Mesenchymal stem cell (in vitro differentiated cells and primary cell): Measurements from ENCODE around the gene VWA5B2.

ENCODE experiments used
- DNase-seq: peaks from one replicate; pipeline ENCODE4 v3.0.0-alpha.2; 2013
- H2AFZ ChIP-seq: one replicate; pipeline ENCODE4 v1.6.1; 2013; ENCODE audit warnings: low read depth, mild to moderate bottlenecking, control low read depth, inconsistent platforms, low read length, moderate library complexity
- H2AK5ac ChIP-seq: 2 replicates; pipeline ENCODE4 v1.6.1; 2013; ENCODE audit warnings: low read length, moderate library complexity, mild to moderate bottlenecking, inconsistent platforms; ENCODE audit not compliant: severe bottlenecking
- H2BK120ac ChIP-seq: one replicate; pipeline ENCODE4 v1.6.1; 2013; ENCODE audit warnings: low read depth, mild to moderate bottlenecking, inconsistent platforms, low read length, moderate library complexity
- H2BK12ac ChIP-seq, 2 experiments: one replicate each; pipeline ENCODE4 v1.6.1; 2013; ENCODE audit warnings: inconsistent platforms in 2 of 2, low read length in 2 of 2, mild to moderate bottlenecking in 2 of 2, moderate library complexity in 2 of 2, control low read depth in 1 of 2
- H2BK15ac ChIP-seq: one replicate; pipeline ENCODE4 v1.6.1; 2013; ENCODE audit warnings: mild to moderate bottlenecking, low read depth, inconsistent platforms; ENCODE audit not compliant: poor library complexity, severe bottlenecking
- H2BK5ac ChIP-seq: 2 replicates; pipeline ENCODE4 v1.6.1; 2013; ENCODE audit warnings: low read depth, mild to moderate bottlenecking, low read length, control low read depth, inconsistent platforms; ENCODE audit not compliant: poor library complexity, severe bottlenecking
- H3K14ac ChIP-seq, 2 experiments: one replicate each; pipeline ENCODE4 v1.6.1; 2013; ENCODE audit warnings: inconsistent platforms in 2 of 2, low read length in 2 of 2, control low read depth in 1 of 2, mild to moderate bottlenecking in 1 of 2, moderate library complexity in 1 of 2
- H3K18ac ChIP-seq, 2 experiments: one replicate each; pipeline ENCODE4 v1.6.1; 2013; ENCODE audit warnings: inconsistent platforms in 2 of 2, low read length in 2 of 2, control low read depth in 1 of 2, low read depth in 1 of 2, mild to moderate bottlenecking in 1 of 2
- H3K23ac ChIP-seq, 2 experiments: one replicate each; pipeline ENCODE4 v1.6.1; 2013; ENCODE audit warnings: inconsistent platforms in 2 of 2, low read length in 2 of 2, mild to moderate bottlenecking in 2 of 2, moderate library complexity in 2 of 2, control low read depth in 1 of 2
- H3K27ac ChIP-seq: 2 replicates; pipeline ENCODE4 v1.5.1; 2013; ENCODE audit warnings: mild to moderate bottlenecking, moderate library complexity, low read length, control low read depth, inconsistent platforms; ENCODE audit not compliant: poor library complexity, severe bottlenecking
- H3K27me3 ChIP-seq, 2 experiments: 2 replicates each; pipeline versions ENCODE4 v1.6.1 to v1.7.0; 2013; ENCODE audit warnings: low read length in 2 of 2, mild to moderate bottlenecking in 2 of 2, moderate library complexity in 2 of 2, control low read depth in 1 of 2, inconsistent platforms in 1 of 2; ENCODE audit not compliant: control insufficient read depth in 1 of 2, insufficient read depth in 1 of 2
- H3K36me3 ChIP-seq, 2 experiments: 2 replicates each; pipeline versions ENCODE4 v1.6.1 to v1.7.0; 2013; ENCODE audit warnings: low read length in 2 of 2, control low read depth in 1 of 2, inconsistent platforms in 1 of 2, low read depth in 1 of 2, mild to moderate bottlenecking in 1 of 2; ENCODE audit not compliant: insufficient read depth in 2 of 2, control insufficient read depth in 1 of 2
- H3K4ac ChIP-seq, 2 experiments: one replicate each; pipeline ENCODE4 v1.6.1; 2013; ENCODE audit warnings: inconsistent platforms in 2 of 2, low read length in 2 of 2, mild to moderate bottlenecking in 2 of 2, moderate library complexity in 2 of 2, control low read depth in 1 of 2, low read depth in 1 of 2
- H3K4me1 ChIP-seq: 2 replicates; pipeline ENCODE4 v1.6.1; 2013; ENCODE audit warnings: low read depth, low read length, control low read depth; ENCODE audit not compliant: control insufficient read depth, insufficient read depth
- H3K4me2 ChIP-seq: 2 replicates; pipeline ENCODE4 v1.6.1; 2013; ENCODE audit warnings: low read length, mild to moderate bottlenecking, inconsistent platforms; ENCODE audit not compliant: poor library complexity, severe bottlenecking
- H3K4me3 ChIP-seq, 2 experiments: 2 replicates each; pipeline versions ENCODE4 v1.5.1 to v1.7.0; 2013; ENCODE audit warnings: low read length in 2 of 2, mild to moderate bottlenecking in 2 of 2, control low read depth in 1 of 2, low read depth in 1 of 2; ENCODE audit not compliant: insufficient read depth in 1 of 2
- H3K79me1 ChIP-seq: replicated peaks from 2 replicates; pipeline ENCODE4 v1.6.1; 2013; ENCODE audit warnings: mild to moderate bottlenecking, control low read depth, low read length, inconsistent platforms; ENCODE audit not compliant: poor library complexity, severe bottlenecking
- H3K9ac ChIP-seq: 2 replicates; pipeline ENCODE4 v1.7.0; 2013; ENCODE audit warnings: mild to moderate bottlenecking, low read length, moderate library complexity
- H3K9me3 ChIP-seq: 2 replicates; pipeline ENCODE4 v1.7.0; 2013; ENCODE audit warnings: mild to moderate bottlenecking, low read length; ENCODE audit not compliant: control insufficient read depth
- H4K8ac ChIP-seq: one replicate; pipeline ENCODE4 v1.6.1; 2013; ENCODE audit warnings: inconsistent platforms, mild to moderate bottlenecking, low read length, moderate library complexity
- H4K91ac ChIP-seq: one replicate; pipeline ENCODE4 v1.6.1; 2013; ENCODE audit warnings: mild to moderate bottlenecking, low read length, inconsistent platforms
- WGBS: methylation state at CpG from one replicate; pipeline ENCODE4 v1.1.7; 2013; ENCODE audit warnings: mixed read lengths; 5-methylcytosine and 5-hydroxymethylcytosine counted together

Gene VWA5B2

DNA sequence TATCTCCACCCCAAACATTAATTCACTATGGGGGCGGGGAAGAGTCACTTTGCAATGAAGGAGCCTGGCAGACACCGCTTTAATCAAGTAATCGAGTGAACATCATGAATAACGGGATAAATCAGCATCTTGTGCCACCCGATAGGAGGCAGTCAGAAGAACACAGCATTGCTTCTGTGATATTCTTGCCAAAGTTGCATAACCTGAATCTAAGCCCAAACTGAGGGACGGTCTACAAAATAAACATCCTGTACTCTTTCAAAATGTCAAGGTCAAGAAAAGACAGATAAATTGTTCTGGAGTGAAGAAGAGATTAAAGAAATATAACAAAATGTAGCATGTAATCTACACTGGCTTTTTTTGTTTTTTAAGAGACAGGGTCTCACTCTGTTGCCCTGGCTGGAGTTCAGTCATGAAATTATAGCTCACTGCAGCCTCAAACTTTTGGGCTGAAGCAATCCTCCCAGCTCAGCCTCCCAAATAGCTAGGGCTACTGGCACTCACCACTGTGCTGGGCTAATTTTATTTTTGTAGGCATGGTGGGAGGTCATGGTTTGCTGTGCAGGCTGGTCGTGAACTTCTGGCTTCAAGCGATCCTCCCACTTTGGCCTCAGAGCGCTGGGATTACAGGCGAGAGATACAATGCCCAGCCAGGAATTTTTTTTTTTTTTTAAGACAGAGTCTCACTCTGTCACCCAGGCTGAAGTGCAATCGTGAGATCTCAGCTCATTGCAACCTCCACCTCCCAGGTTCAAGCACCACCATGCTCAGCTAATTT lies 20.1 kb upstream of the VWA5B2 start:
- no peak overlapping the region for H3K27ac ChIP-seq
- H3K27me3 ChIP-seq, result peaks cover 15 to 23% of the 10 kb centered on the region in 2 experiments
- H2BK120ac ChIP-seq, result no peak overlapping the region
- 78% methylated on average over 10 of the region's 11 CpGs for WGBS
- H4K8ac ChIP-seq, result no peak overlapping the region
- no peak overlapping the region for H3K4ac ChIP-seq
- no peak overlapping the region for H3K4me2 ChIP-seq
- H2BK15ac ChIP-seq, result no peak overlapping the region
- no peak overlapping the region for H3K14ac ChIP-seq
- H3K23ac ChIP-seq, result no peak overlapping the region
- H3K9me3 ChIP-seq, result no peaks in the 10 kb centered on the region
- no peak overlapping the region for H3K18ac ChIP-seq
- H3K79me1 ChIP-seq, result no peaks in the 10 kb centered on the region
- no peak for DNase-seq
- no peak overlapping the region for H2BK12ac ChIP-seq
- no peak overlapping the region for H2AK5ac ChIP-seq
- no peak overlapping the region for H2AFZ ChIP-seq
- H2BK5ac ChIP-seq, result no peak overlapping the region
- no peak overlapping the region for H3K4me3 ChIP-seq
- H3K9ac ChIP-seq, result no peak overlapping the region
- H4K91ac ChIP-seq, result no peak overlapping the region
- no peaks in the 10 kb centered on the region for H3K4me1 ChIP-seq
- H3K36me3 ChIP-seq, result no peaks in the 10 kb centered on the region

DNA sequence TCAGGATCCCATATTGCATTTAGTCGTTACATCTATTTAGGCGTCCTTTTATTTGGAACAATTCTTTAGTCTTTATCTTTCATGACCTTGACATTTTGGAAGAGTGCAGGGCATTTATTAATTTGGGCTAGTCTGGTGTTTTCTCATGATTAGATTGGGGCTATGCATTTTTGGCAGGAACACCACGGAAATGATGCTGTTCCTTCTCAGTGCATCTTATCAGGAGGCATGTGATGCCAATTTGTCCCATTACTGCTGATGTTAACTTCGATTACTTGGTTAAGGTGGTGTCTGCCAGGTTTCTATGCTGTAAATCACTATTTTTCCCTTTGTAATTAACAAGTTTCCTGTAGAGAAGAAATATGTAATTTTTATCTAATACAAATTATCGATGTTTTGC lies 18.1 kb upstream of the VWA5B2 start:
- Histone ChIP-seq H3K9me3 (no peaks in the 10 kb centered on the region), H3K4me3 (no peak overlapping the region), H3K18ac (no peak overlapping the region), H3K23ac (no peak overlapping the region), H3K79me1 (no peaks in the 10 kb centered on the region), H2BK15ac (no peak overlapping the region), H3K14ac (no peak overlapping the region), H3K27ac (no peak overlapping the region), H2BK5ac (no peak overlapping the region), H3K27me3 (peaks cover 8 to 25% of the 10 kb centered on the region in 2 experiments), H3K9ac (no peak overlapping the region), H3K4me2 (no peak overlapping the region), H4K8ac (no peak overlapping the region), H3K4me1 (no peaks in the 10 kb centered on the region), H3K36me3 (no peaks in the 10 kb centered on the region), H2BK12ac (no peak overlapping the region), H4K91ac (no peak overlapping the region), H2AK5ac (no peak overlapping the region), H3K4ac (no peak overlapping the region), H2AFZ (no peak overlapping the region), H2BK120ac (no peak overlapping the region)
- no peak for DNase-seq
- 86% methylated on average over 3 of the region's 5 CpGs for WGBS

DNA sequence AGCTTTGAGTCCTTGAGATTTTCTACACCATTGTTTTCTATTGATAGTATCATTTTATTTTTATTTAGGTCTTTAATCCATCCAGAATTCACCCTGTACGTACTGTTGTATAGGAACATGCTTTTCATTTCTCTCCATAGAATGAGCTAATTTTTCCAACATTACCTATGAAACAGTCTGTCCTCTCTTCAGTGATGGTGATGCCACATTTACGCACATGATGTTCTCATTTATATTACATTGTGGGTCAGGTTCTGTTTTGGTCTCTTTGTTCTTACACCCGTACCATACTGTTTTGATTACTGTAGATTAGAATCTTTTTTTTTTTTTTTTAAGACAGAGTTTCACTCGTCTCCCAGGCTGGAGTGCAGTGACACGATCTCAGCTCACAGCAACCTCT lies 17.7 kb upstream of the VWA5B2 start:
- no peak overlapping the region for H4K8ac ChIP-seq
- H3K27me3 ChIP-seq, result peaks cover 4 to 21% of the 10 kb centered on the region in 2 experiments
- no peaks in the 10 kb centered on the region for H3K4me1 ChIP-seq
- H3K4ac ChIP-seq, result no peak overlapping the region
- H2AK5ac ChIP-seq, result no peak overlapping the region
- no peaks in the 10 kb centered on the region for H3K36me3 ChIP-seq
- WGBS, result 57% methylated on average over 2 of the region's 5 CpGs
- no peak overlapping the region for H2BK5ac ChIP-seq
- H3K14ac ChIP-seq, result no peak overlapping the region
- no peak overlapping the region for H3K9ac ChIP-seq
- no peak overlapping the region for H3K23ac ChIP-seq
- no peak overlapping the region for H2BK120ac ChIP-seq
- no peak overlapping the region for H3K4me3 ChIP-seq
- H3K27ac ChIP-seq, result no peak overlapping the region
- no peak for DNase-seq
- no peak overlapping the region for H2AFZ ChIP-seq
- H3K18ac ChIP-seq, result no peak overlapping the region
- no peak overlapping the region for H3K4me2 ChIP-seq
- H3K79me1 ChIP-seq, result no peaks in the 10 kb centered on the region
- no peak overlapping the region for H4K91ac ChIP-seq
- no peaks in the 10 kb centered on the region for H3K9me3 ChIP-seq
- no peak overlapping the region for H2BK15ac ChIP-seq
- H2BK12ac ChIP-seq, result no peak overlapping the region

DNA sequence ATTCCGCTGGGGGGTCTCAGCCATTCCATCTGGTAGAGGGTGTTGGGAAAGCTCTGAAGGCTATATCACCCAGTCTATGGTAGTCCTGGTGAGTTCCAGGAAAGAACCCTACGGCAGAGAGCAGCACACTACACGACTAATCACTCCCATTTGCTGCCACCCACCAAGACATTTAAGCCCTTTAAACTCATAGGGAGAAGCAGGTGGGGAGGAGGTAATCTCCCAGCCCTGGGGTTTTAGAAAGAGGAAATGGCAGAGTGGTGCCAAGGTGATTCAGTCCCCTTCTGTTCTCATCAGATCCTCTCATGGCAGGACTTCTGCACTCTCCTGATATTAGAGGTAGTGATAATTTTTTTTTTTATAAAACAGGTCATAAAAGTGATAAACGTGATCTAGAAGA lies 10.6 kb upstream of the VWA5B2 start:
- no peak overlapping the region for H3K9ac ChIP-seq
- H3K9me3 ChIP-seq, result no peaks in the 10 kb centered on the region
- no peak overlapping the region for H2BK12ac ChIP-seq
- no peak overlapping the region for H3K4ac ChIP-seq
- no peak overlapping the region for H3K18ac ChIP-seq
- H2AK5ac ChIP-seq, result no peak overlapping the region
- 100% methylated on average over 1 of the region's 4 CpGs for WGBS
- H3K14ac ChIP-seq, result no peak overlapping the region
- H3K4me1 ChIP-seq, result no peaks in the 10 kb centered on the region
- no peak overlapping the region for H2AFZ ChIP-seq
- no peak overlapping the region for H2BK5ac ChIP-seq
- H3K27me3 ChIP-seq, result peaks cover 0 to 24% of the 10 kb centered on the region in 2 experiments
- no peaks in the 10 kb centered on the region for H3K79me1 ChIP-seq
- H3K27ac ChIP-seq, result no peak overlapping the region
- H3K4me2 ChIP-seq, result no peak overlapping the region
- H3K36me3 ChIP-seq, result no peaks in the 10 kb centered on the region
- H3K23ac ChIP-seq, result no peak overlapping the region
- no peak overlapping the region for H3K4me3 ChIP-seq
- H2BK15ac ChIP-seq, result no peak overlapping the region
- no peak overlapping the region for H4K91ac ChIP-seq
- DNase-seq, result no peak
- no peak overlapping the region for H4K8ac ChIP-seq
- no peak overlapping the region for H2BK120ac ChIP-seq
